ENCODE measurements around the gene LHX1. TPM values are rescaled to one million over a fixed set of nuclear protein-coding genes. Genes with fewer than 3 reads are reported as not detected.

The LHX1 gene
- polyA plus RNA-seq, 1 donor from 2014 or later, result 2.5 TPM

GRCh38 chr17:36980280-36980761 lies 43.0 kb downstream of the LHX1 start:
- Histone ChIP-seq H2AFZ (ENCODE audit: low read depth, low read length) (no peak overlapping the region), H3K27me3 (ENCODE audit: insufficient read depth, low read depth, low read length) (no peaks in the 10 kb centered on the region), H3K4me3 (ENCODE audit: low read length) (no peak overlapping the region), H3K36me3 (ENCODE audit: insufficient read depth, low read length) (no peaks in the 10 kb centered on the region), H3K27ac (ENCODE audit: low read length) (no peak overlapping the region), H3F3A (ENCODE audit: insufficient read depth, low read length, poor library complexity, severe bottlenecking) (no peaks in the 10 kb centered on the region), H3K9ac (ENCODE audit: low read length) (no peak overlapping the region), H3K4me2 (ENCODE audit: low read length) (no peak overlapping the region), H3K9me3 (ENCODE audit: low read length) (no peaks in the 10 kb centered on the region), H4K20me1 (ENCODE audit: insufficient read depth) (no peaks in the 10 kb centered on the region), H3K9me2 (ENCODE audit: insufficient read depth, low read length) (no peaks in the 10 kb centered on the region), H3K79me2 (replicated peaks; ENCODE audit: insufficient read depth, low read length) (no peaks in the 10 kb centered on the region)
- TF ChIP-seq REST (IDR thresholded peaks at IDR 0.05; ENCODE audit: borderline replicate concordance) (no peak), RAD21 (conservative IDR thresholded peaks at IDR 0.05) (no peak), CTCF (IDR thresholded peaks at IDR 0.05; ENCODE audit: poor library complexity, severe bottlenecking) (no peak), EZH2 (IDR thresholded peaks at IDR 0.05; ENCODE audit: borderline replicate concordance, insufficient read depth, low read length, poor library complexity, severe bottlenecking) (no peak), MXI1 (conservative IDR thresholded peaks at IDR 0.05; ENCODE audit: poor library complexity, severe bottlenecking) (no peak), SMC3 (conservative IDR thresholded peaks at IDR 0.05; ENCODE audit: poor library complexity) (no peak), EP300 (conservative IDR thresholded peaks at IDR 0.05; ENCODE audit: poor library complexity, severe bottlenecking) (no peak), POLR2AphosphoS5 (IDR thresholded peaks at IDR 0.05) (no peak)

- H2AFZ ChIP-seq (ENCODE audit: low read depth, low read length), result no peak overlapping the region
- no peaks in the 10 kb centered on the region for H3K9me3 ChIP-seq (ENCODE audit: low read length)
- H3K79me2 ChIP-seq (replicated peaks; ENCODE audit: insufficient read depth, low read length), result no peaks in the 10 kb centered on the region
- H3K4me2 ChIP-seq (ENCODE audit: low read length), result no peak overlapping the region
- H3K27ac ChIP-seq (ENCODE audit: low read length), result no peak overlapping the region
- TF ChIP-seq EZH2 (IDR thresholded peaks at IDR 0.05; ENCODE audit: borderline replicate concordance, insufficient read depth, low read length, poor library complexity, severe bottlenecking), result no peak
- TF ChIP-seq TAF1 (IDR thresholded peaks at IDR 0.05; ENCODE audit: low read depth), result no peak
- TF ChIP-seq POLR2AphosphoS5 (IDR thresholded peaks at IDR 0.05), result no peak
- TF ChIP-seq RAD21 (conservative IDR thresholded peaks at IDR 0.05), result no peak
- no peak for TF ChIP-seq EP300 (conservative IDR thresholded peaks at IDR 0.05; ENCODE audit: poor library complexity, severe bottlenecking)
- no peak for TF ChIP-seq REST (IDR thresholded peaks at IDR 0.05; ENCODE audit: borderline replicate concordance)
- no peak for TF ChIP-seq SMC3 (conservative IDR thresholded peaks at IDR 0.05; ENCODE audit: poor library complexity)
- no peak for TF ChIP-seq CTCF (IDR thresholded peaks at IDR 0.05; ENCODE audit: poor library complexity, severe bottlenecking)
- no peak for TF ChIP-seq MXI1 (conservative IDR thresholded peaks at IDR 0.05; ENCODE audit: poor library complexity, severe bottlenecking)
- H4K20me1 ChIP-seq (ENCODE audit: insufficient read depth), result no peaks in the 10 kb centered on the region
- H3F3A ChIP-seq (ENCODE audit: insufficient read depth, low read length, poor library complexity, severe bottlenecking), result no peaks in the 10 kb centered on the region
- no peaks in the 10 kb centered on the region for H3K36me3 ChIP-seq (ENCODE audit: insufficient read depth, low read length)
- no peak overlapping the region for H3K4me3 ChIP-seq (ENCODE audit: low read length)
- H3K9ac ChIP-seq (ENCODE audit: low read length), result no peak overlapping the region
- no peaks in the 10 kb centered on the region for H3K9me2 ChIP-seq (ENCODE audit: insufficient read depth, low read length)
- no peaks in the 10 kb centered on the region for H3K27me3 ChIP-seq (ENCODE audit: insufficient read depth, low read depth, low read length)
Observed at GRCh38 chr17:36983618-36984017, 46.3 kb downstream of the LHX1 start.
